Epithelial cell of esophagus (primary cell): ENCODE data around the gene MAL.

Experiments
- DNase-seq: peaks from one replicate; pipeline ENCODE4 v3.0.0; 2010; ENCODE audit warnings: low read depth
- H3K4me3 ChIP-seq: 2 replicates; pipeline ENCODE4 v1.5.1; 2011; ENCODE audit warnings: mild to moderate bottlenecking, low read length, control low read depth
- TF ChIP-seq, protein P1 (sequence below): IDR thresholded peaks from 2 replicates; pipeline ENCODE4 v1.5.1; 2011; ENCODE audit warnings: low read depth, mild to moderate bottlenecking, low read length, control low read depth, inconsistent platforms; ENCODE audit not compliant: insufficient read depth; ENCODE audit errors: missing control alignments

Gene MAL

DNA sequence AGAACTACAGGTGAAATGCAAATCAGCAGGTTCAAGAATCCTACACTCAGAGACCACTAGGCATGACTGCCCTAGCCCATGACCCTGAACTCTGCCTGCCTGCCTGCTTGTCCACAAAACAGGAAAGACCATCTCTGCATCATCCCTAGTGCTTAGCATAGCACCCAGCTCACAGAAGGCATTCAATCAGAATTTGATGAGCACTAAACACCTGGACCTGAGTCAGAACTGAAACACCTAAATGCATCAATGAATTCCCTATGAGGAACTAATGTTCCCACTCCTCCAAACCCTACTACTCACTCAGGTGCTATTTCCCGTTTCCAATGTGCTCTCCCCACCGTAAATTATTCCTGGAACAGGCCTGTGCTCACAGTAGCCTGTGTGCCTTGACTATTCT, 74.4 kb downstream of the MAL start:
- TF ChIP-seq, protein P1, sequence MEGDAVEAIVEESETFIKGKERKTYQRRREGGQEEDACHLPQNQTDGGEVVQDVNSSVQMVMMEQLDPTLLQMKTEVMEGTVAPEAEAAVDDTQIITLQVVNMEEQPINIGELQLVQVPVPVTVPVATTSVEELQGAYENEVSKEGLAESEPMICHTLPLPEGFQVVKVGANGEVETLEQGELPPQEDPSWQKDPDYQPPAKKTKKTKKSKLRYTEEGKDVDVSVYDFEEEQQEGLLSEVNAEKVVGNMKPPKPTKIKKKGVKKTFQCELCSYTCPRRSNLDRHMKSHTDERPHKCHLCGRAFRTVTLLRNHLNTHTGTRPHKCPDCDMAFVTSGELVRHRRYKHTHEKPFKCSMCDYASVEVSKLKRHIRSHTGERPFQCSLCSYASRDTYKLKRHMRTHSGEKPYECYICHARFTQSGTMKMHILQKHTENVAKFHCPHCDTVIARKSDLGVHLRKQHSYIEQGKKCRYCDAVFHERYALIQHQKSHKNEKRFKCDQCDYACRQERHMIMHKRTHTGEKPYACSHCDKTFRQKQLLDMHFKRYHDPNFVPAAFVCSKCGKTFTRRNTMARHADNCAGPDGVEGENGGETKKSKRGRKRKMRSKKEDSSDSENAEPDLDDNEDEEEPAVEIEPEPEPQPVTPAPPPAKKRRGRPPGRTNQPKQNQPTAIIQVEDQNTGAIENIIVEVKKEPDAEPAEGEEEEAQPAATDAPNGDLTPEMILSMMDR, result no peak
- H3K4me3 ChIP-seq, result no peak overlapping the region
- no peak for DNase-seq
